Right renal cortex interstitium (tissue), 3 donors: ENCODE data around the gene FAM20C. TPM values are rescaled to one million over a fixed set of nuclear protein-coding genes. Genes with fewer than 3 reads are reported as not detected.

Experiments
- DNase-seq, 3 donors: peaks; one replicate each; pipeline ENCODE4 v3.0.0-alpha.2; 2013; ENCODE audit warnings: low read depth in 3 of 3, low spot score in 2 of 3
- polyA plus RNA-seq, 3 donors: library from polyadenylated mRNA; unstranded; fragments of 120-200 nt; gene quantifications; one replicate each; pipeline ENCODE4 v1.2.1, GENCODE V29; 2013; ENCODE audit not compliant: insufficient read length in 3 of 3

The FAM20C gene
- polyA plus RNA-seq, 3 donors: 53.8 to 75.4 (median 59.7) TPM

DNA sequence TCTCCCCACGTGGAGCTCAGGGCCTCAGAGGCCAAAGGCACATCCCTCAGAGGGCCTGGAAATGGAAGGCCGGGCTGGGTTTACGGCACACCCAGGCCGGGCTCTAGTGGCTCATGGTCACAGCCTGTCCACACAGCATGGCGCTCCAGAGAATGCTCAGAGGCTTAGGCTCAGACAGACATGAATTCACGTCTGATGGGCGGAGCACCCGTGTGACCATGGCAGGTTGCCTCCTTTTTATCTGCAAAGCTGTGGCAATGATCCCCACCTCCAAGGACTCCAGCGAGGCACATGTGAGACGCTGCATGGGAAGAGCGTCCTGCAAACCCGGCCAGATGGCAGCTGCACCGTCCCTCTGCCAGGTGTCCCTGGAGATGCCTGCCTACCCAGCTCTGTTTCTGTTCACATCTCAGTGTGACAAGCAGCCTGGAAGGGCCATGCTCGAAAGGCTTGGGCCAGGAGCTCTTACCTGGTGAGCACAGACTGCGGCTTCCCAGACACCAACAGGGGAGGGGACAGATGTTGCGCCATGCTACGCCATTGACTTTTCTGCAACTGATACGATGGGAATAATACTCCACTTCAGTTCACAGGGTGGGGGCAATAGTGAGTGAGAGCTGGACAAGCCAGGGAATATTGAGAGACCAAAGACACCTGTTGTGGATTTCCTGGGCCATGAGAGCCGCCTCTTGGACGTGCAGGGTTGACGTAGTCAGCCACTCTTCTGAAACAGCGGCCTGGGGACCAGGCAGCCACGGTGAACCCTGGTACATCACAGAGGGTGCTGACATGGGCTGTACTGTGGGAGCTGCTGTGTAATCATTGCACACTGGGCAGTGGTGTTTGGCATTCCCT lies 34.4 kb upstream of the FAM20C start:
- no peak for DNase-seq

GRCh38 chr7:158771-159170 lies 33.6 kb upstream of the FAM20C start:
- no peak for DNase-seq

DNA sequence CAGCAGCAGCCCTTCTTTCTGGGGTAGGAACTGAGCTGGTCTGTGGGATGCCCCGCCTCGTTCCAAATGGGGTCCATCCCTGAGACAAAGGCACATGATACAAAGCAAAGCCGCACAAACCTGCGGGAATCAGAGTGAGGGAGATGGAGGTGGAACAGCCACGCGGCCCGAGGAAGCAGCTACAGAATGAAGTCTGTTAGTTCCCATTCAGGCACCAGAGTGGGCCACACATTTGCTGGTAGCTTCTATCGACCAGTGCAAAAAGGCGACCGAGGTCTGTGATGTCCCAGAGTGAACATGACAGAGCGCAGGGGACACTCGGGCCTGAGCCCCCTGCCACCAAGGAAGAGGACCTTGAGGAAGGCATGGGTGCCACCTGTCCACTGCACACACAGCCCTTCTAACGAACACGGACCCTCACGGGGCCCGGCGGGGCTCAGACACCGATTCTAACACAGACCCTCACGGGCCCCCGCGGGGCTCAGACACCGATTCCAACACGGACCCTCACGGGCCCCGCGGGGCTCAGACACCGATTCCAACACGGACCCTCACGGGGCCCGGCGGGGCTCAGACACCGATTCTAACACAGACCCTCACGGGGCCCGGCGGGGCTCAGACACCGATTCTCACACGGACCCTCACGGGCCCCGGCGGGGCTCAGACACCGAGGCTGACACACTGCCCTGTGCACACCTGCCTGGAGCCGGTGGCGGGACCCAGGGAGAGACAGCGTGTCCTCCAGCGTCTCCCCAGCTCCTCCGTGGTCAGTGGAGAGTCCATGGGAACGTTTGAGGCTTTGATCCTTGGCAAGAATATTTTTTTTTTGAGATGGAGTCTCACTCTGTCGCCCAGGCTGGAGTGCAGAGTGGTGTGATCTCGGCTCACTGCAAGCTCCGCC lies 32.8 kb upstream of the FAM20C start:
- no peak for DNase-seq

GRCh38 chr7:160958-161725 lies 31.2 kb upstream of the FAM20C start:
- DNase-seq: no peak

- no peak for DNase-seq
Observed at GRCh38 chr7:162632-163297, 29.6 kb upstream of the FAM20C start.

GRCh38 chr7:163298-163695 lies 29.1 kb upstream of the FAM20C start:
- no peak for DNase-seq

DNA sequence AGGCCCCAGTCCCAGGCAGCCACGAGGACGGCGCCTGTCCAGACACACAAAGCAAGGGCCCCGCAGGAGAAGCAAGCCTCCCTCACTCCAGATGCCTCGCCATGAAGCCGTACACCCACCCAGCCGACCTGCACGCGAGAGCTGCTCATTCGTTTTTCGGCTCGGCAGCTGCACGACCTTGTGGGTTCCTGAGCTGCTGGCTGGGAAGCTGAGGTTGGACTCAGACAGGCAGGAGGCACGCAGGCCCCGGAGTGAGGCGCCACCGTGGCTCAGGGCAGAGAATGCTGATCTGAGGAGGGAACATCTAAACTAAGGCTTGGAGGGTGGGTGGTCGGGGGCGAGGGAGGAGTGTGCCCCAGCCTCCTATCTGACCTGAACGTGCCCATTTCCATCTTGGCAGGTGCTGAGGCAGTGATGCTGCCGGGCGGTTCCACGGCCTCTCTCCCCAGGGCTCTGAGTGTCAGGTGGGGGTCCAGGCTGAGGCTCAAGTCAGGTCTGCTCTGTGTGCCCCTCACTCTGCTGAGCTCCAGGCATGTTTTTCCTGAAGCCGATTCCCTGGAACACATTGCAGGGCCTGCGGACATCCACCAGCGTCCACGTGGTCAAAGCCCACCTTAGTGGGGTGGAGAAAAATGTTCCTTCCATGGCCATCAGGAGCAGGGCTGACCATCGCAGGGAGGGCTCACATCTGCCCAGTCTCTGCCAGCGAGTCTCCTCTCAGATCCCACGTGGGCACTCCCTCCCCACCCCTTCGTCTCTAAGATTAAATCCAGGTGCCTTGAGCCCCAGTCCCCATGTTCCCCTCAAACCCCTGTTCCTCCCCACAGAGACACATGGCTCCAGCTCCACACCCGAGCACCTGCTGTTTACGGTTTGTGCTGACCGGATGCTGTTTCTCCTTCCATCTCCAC lies 28.1 kb upstream of the FAM20C start:
- no peak for DNase-seq

DNA sequence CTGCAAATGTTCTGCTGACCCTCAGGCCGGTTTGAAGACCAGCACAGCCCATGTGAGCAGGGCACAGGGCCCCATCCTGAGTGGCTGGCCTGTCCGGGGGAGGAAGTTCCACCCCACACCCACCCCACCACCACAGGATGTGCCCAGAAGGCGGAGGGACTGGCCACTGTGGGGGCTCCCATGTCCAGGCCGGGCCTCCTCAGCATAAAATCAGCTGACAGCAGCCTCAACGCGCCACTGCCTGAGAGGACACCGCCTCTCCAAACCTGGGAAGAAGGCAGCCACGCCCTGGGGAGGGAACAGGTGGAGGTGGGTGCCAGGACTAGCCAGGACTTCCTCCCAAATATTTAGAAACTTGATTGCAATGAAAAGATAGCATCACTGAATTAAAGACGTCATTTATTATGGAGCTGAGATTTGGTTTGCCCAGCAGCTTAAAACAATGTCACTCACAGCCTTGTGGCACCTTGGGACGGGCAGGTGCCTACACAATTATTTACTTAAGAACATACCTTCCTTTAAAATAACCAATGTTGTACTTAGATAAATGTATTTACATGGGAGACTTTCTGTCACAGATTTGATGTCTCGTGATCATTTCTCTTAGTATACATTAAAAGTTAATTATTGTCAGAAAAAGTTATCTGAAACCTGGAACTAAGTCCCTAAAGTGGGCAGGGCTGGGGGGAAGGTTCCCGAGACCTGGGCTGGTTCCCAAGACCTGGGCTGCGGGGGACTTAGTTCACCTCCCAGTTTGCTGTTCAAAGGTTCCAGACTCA lies 27.3 kb upstream of the FAM20C start:
- no peak for DNase-seq

DNA sequence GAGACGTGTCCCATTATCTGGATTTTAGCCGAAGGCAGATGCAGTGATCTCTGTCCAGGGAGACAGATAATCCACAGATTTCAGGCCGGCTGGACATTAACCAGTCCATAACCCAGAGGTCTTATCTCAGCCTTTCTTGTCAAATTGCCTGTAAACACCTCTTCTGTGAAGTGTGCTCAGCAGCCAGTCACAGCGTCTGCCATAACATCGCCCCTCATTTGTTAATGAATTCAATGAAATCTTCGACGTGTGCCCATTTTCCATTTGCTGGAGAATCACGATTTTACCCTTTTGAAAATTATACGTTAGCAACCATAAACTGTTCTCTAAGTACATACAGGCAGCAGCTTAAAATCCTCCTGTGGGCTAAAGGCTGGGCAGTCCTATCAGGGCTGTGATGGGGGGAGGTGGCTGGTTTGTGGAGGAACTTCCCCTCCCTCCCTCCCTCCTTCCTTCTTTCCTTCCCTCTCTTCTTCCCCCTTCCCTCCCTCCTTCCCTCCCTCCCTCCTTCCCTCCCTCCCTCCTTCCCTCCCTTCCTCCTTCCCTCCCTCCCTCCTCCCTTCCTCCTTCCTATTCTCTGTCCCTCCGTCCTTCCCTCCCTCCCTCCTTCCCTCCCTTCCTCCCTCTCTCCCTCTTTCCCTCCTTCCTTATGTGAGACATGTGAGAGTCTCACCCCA lies 26.6 kb upstream of the FAM20C start:
- no peak for DNase-seq

DNA sequence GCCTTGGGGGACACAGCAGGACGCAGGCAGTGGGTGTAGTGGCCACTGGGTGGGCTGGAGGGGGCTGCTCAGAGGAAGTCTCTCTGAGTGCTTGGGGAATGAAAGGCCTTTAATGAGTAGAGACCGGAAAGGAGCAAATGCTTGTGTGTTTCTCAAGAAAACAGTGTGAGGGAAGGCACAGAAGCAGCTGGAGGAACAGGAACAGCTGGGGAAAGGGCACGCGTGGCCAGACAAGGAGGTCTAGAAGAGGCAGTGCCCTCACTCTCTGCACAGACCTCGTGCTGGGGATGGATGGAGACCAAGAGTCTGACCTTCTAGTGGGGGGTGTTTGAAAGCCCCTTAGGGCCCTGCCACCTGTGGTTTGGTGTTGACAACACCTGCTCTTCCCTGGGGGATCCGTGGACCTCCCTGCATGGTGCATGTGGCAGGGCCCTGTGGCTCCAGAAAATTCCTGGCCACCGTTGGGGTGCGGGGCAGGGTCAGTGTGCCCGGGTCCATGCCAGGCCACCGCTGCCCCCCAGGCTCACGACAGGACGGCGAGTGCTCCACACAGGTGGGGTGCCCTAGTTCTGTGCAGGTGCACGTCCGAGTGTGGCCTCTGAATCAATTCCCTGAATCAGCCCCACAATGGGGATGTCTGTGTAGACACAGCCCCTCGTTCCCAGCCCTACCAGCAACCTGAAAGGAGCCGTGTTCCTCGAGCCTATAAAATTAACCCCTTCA lies 25.9 kb upstream of the FAM20C start:
- no peak for DNase-seq

GRCh38 chr7:167090-167855 lies 25.1 kb upstream of the FAM20C start:
- DNase-seq: no peak

- no peak for DNase-seq
Observed at GRCh38 chr7:167976-168791, 24.2 kb upstream of the FAM20C start.

- DNase-seq: no peak
Observed at GRCh38 chr7:169276-170172, 22.8 kb upstream of the FAM20C start.

GRCh38 chr7:170551-171363 lies 21.6 kb upstream of the FAM20C start:
- no peak for DNase-seq
